ENCODE data around the gene PLXNA3. TPM values are rescaled to one million over a fixed set of nuclear protein-coding genes. Genes with fewer than 3 reads are reported as not detected.

The PLXNA3 gene
- total RNA-seq, 1 donor from 2014 or later, result 128 TPM

GRCh38 chrX:154487518-154488290, 29.6 kb downstream of the PLXNA3 start:
- peaks cover 4% of the 10 kb centered on the region for H3K9me3 Mint-ChIP-seq
- no peak for TF ChIP-seq CTCF (IDR thresholded peaks at IDR 0.05; ENCODE audit: unreplicated experiment)
- peaks cover 12% of the 10 kb centered on the region for H3K4me1 Mint-ChIP-seq
- H3K36me3 Mint-ChIP-seq, result peaks cover 6% of the 10 kb centered on the region
- DNase-seq (ENCODE audit: low spot score in 2 of 2, unreplicated experiment in 2 of 2), result no peak
- peak overlapping the region; percentile 94 for H3K27ac Mint-ChIP-seq
- H3K27me3 Mint-ChIP-seq (ENCODE audit: low read depth), result no peaks in the 10 kb centered on the region
- H3K4me3 Mint-ChIP-seq, result peak overlapping the region; percentile 64

- Mint-ChIP-seq H3K4me3 (no peak overlapping the region), H3K9me3 (peaks cover 2% of the 10 kb centered on the region), H3K36me3 (peaks cover 6% of the 10 kb centered on the region), H3K4me1 (peaks cover 12% of the 10 kb centered on the region), H3K27me3 (ENCODE audit: low read depth) (no peaks in the 10 kb centered on the region), H3K27ac (peak overlapping the region; percentile 25)
- TF ChIP-seq CTCF (IDR thresholded peaks at IDR 0.05; ENCODE audit: unreplicated experiment), result no peak
- no peak for DNase-seq (ENCODE audit: low spot score in 2 of 2, unreplicated experiment in 2 of 2)
Measured at GRCh38 chrX:154488336-154489075, 30.4 kb downstream of the PLXNA3 start.

DNA sequence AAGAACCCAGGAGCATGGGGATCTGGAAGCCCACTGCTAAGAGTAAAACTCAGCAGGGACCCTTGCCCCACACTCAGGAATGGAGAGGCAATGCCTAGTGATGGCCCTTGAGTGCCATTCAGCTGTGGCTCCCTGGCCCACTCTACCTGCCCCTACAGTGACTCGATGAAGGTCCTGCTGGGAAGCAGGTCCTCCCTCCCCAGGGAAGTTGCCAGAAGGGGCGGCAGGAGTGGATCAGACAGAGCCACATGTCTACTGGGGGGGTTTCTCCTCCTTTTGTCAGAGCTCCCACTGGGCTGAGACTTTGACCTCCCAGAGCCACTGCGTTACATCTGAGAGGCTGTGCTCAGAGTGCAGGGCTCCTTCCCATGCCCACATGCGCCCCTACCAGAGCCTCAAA, 31.1 kb downstream of the PLXNA3 start:
- peak overlapping the region; percentile 94 for H3K27ac Mint-ChIP-seq
- TF ChIP-seq CTCF (IDR thresholded peaks at IDR 0.05; ENCODE audit: unreplicated experiment), result no peak

GRCh38 chrX:154490021-154490413, 31.9 kb downstream of the PLXNA3 start:
- peak overlapping the region; percentile 94 for H3K27ac Mint-ChIP-seq
- H3K27me3 Mint-ChIP-seq (ENCODE audit: low read depth), result no peaks in the 10 kb centered on the region
- no peak for DNase-seq (ENCODE audit: low spot score in 2 of 2, unreplicated experiment in 2 of 2)
- H3K36me3 Mint-ChIP-seq, result peaks cover 6% of the 10 kb centered on the region
- H3K9me3 Mint-ChIP-seq, result no peaks in the 10 kb centered on the region
- TF ChIP-seq CTCF (IDR thresholded peaks at IDR 0.05; ENCODE audit: unreplicated experiment), result no peak
- peaks cover 12% of the 10 kb centered on the region for H3K4me1 Mint-ChIP-seq
- peak overlapping the region; percentile 80 for H3K4me3 Mint-ChIP-seq

More for the DNA sequence above, 31.1 kb downstream of the PLXNA3 start:
- Mint-ChIP-seq H3K4me3 (peak overlapping the region; percentile 80), H3K36me3 (peaks cover 6% of the 10 kb centered on the region), H3K4me1 (peaks cover 12% of the 10 kb centered on the region), H3K9me3 (no peaks in the 10 kb centered on the region), H3K27me3 (ENCODE audit: low read depth) (no peaks in the 10 kb centered on the region)
- DNase-seq (ENCODE audit: low spot score in 2 of 2, unreplicated experiment in 2 of 2), result no peak

GRCh38 chrX:154490414-154491083, 32.5 kb downstream of the PLXNA3 start, which contains the start of gene SLC10A3:
Gene SLC10A3 (minus strand): TSS chrX:154490629. CDS start chrX:154488940, 1,689 bp downstream.
- peaks cover 6% of the 10 kb centered on the region for H3K36me3 Mint-ChIP-seq
- peak within 1 kb of the TSS; percentile 84 for H3K4me3 Mint-ChIP-seq
- peaks cover 12% of the 10 kb centered on the region for H3K4me1 Mint-ChIP-seq
- no peaks in the 10 kb centered on the region for H3K27me3 Mint-ChIP-seq (ENCODE audit: low read depth)
- H3K27ac Mint-ChIP-seq, result peak within 1 kb of the TSS; percentile 97
- peak; percentile 82 to 86 for DNase-seq (ENCODE audit: low spot score in 2 of 2, unreplicated experiment in 2 of 2)
- TF ChIP-seq CTCF (IDR thresholded peaks at IDR 0.05; ENCODE audit: unreplicated experiment), result no peak
- no peaks in the 10 kb centered on the region for H3K9me3 Mint-ChIP-seq
